DMS114 treated with DMSO at 0.1 percent for 48 hours (cell line): ENCODE measurements around the gene MUC12.
A peak's percentile ranks its signal among the peaks of the same experiment; 100 is the strongest.
"Not testable (repeated sequence)": the region's sequence is repeated elsewhere in the genome, so short reads cannot be mapped to it uniquely, and the experiment has no call there.

ENCODE experiments used
- DNase-seq: peaks from one replicate; lab custom pipeline; 2025; ENCODE audit not compliant: unreplicated experiment; lab: John Stamatoyannopoulos, UW

The MUC12 gene, protein sequence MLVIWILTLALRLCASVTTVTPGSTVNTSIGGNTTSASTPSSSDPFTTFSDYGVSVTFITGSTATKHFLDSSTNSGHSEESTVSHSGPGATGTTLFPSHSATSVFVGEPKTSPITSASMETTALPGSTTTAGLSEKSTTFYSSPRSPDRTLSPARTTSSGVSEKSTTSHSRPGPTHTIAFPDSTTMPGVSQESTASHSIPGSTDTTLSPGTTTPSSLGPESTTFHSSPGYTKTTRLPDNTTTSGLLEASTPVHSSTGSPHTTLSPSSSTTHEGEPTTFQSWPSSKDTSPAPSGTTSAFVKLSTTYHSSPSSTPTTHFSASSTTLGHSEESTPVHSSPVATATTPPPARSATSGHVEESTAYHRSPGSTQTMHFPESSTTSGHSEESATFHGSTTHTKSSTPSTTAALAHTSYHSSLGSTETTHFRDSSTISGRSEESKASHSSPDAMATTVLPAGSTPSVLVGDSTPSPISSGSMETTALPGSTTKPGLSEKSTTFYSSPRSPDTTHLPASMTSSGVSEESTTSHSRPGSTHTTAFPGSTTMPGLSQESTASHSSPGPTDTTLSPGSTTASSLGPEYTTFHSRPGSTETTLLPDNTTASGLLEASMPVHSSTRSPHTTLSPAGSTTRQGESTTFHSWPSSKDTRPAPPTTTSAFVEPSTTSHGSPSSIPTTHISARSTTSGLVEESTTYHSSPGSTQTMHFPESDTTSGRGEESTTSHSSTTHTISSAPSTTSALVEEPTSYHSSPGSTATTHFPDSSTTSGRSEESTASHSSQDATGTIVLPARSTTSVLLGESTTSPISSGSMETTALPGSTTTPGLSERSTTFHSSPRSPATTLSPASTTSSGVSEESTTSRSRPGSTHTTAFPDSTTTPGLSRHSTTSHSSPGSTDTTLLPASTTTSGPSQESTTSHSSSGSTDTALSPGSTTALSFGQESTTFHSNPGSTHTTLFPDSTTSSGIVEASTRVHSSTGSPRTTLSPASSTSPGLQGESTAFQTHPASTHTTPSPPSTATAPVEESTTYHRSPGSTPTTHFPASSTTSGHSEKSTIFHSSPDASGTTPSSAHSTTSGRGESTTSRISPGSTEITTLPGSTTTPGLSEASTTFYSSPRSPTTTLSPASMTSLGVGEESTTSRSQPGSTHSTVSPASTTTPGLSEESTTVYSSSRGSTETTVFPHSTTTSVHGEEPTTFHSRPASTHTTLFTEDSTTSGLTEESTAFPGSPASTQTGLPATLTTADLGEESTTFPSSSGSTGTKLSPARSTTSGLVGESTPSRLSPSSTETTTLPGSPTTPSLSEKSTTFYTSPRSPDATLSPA (N-terminal part only)

DNA sequence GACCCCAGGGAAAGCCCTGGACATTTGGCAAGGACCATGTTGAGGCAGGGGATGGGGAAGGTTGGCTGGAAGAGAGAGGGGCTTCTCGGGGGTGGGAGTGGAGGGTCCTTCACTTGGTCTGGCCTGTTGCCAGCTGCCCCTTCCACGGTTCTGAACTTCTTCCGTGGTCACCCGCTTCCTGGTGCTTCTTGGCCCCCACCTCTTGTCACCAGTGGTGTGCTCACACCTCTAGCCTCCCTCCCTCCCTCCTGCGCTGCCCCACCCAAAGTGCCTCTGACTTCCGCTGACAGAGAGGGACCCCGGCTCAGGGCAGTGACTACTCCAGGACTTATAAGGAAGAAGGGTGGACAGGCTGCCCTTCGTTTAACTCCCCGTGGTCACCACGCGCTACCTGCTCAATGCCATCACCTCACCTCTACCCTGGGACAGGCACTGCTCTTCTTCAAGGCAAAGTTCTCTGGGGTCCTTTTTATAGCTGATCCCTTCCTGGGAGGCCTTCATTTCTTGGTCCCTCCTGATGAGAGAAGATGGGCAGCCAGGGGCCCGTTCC, at the start of gene MUC12:
TSS of gene MUC12 (plus strand) at position 500 of the 550 bp plus-strand sequence. CDS start 58 bp downstream, outside the sequence.
- DNase-seq = no peak

DNA sequence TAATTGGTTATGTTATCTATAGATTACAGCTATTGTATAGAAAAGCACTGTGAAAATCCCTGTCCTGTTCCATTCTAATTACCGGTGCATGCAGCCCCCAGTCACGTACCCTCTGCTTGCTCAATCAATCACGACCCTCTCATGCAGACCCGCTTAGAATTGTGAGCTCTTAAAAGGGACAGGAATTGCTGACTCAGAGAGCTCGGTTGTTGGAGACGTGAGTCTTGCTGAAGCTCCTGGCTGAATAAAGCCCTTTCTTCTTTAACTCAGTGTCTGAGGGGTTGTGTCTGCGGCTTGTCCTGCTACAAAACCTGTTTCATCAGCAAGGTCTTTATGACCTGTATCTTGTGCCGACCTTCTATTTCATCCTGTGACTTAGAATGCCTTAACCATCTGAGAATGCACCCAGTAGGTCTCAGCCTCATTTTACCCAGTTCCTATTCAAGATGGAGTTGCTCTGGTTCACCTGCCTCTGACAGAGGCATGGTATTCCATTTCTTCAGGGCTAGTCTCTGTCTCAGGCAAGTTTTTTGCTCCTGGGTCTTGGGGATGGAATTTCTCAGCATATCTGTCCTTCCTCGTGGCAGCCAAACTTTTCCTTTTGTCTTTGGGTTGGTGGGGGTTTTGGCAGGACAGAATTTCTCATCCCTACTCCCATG, 49.5 kb upstream of the MUC12 start:
- DNase-seq = not testable (repeated sequence)

DNA sequence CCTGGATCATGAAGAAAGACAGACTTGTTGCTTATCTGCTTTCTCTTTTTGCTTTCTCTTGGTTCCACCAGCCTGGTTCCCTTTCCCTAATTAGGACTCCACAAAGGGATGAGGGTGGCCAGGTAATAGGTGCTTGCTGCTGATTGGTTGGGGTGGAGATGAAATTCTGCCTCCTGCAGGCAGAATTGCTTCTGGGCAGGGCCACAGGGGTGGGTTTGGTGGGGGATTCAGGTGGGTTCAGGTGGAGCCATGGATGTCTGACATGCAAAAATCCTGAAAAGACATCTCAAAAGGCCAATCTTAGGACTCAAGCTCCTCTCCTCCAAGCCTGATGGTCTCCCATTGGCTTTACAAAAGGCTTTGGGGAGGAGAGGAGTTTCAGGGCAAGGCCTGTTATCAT, 48.3 kb upstream of the MUC12 start:
- DNase-seq = no peak

DNA sequence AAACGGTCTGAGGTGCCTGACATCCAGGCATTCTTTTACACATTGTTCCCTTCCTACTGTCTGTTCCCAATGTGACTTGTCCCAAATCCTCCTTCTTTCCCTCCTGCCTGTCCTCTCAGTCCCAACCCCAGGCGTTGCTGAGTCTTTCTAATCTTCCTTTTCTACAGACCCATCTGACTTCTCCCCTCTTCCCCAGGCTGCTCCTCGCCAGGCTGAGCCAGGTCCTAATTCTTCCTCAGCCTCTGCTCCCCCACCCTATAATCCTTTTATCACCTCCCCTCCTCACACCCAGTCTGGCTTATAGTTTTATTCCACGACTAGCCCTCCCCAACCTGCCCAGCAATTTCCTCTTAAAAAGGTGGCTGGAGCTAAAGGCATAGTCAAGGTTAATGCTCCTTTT, 45.7 kb upstream of the MUC12 start:
- not testable (repeated sequence) for DNase-seq

DNA sequence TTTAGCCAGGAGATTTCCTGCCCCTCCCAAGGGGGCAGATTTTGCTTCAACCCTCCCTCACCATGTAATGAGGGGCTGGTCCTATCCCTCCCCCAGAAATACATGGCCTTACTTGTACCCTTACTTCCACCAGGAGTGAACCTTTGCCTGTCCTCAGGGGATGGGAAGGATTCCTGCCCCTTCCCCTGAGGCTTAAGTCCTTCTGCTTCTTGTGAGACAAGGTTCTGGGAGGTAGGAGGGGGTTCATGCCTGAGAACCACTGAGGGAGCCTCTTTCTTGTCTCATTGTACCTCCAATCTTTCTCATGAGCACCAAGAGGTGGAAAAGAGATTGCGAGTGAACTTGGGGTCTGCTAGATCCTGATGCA, 39.6 kb upstream of the MUC12 start:
- no peak for DNase-seq

DNA sequence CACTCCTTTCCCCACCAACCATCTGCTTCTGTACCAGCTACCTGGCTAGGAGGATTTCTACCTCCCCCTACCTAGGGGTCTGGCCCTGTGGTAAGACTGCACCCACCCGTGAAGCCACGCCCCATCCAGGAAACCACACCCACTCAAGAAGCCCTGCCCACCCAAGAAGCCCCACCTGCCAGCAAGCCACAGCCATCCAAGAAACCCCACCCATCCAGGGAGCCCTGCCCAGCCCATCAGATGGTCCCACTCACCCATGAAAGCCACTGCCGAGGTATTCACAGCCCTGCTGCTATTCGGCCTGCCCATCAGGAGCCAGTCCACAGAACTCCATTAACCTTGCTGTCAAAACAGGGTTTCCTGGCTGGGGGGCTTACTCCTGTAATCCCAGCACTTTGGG, 35.6 kb upstream of the MUC12 start:
- DNase-seq = no peak

DNA sequence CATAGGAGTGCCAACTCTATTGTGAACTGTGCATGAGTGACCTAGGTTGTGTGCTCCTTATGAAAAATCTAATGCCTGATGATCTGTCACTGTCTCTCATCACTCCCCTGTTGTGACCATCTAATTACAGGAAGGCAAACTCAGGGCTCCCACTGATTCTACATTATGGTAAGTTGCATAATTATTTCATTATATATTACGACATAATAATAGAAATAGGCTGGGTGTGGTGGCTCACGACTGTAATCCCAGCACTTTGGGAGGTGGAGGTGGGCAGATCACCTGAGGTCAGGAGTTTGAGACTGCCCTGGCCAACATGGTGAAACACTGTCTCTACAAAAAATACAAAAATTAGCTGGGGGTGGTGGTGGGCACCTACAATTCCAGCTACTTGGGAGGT, 34.0 kb upstream of the MUC12 start:
- not testable (repeated sequence) for DNase-seq

DNA sequence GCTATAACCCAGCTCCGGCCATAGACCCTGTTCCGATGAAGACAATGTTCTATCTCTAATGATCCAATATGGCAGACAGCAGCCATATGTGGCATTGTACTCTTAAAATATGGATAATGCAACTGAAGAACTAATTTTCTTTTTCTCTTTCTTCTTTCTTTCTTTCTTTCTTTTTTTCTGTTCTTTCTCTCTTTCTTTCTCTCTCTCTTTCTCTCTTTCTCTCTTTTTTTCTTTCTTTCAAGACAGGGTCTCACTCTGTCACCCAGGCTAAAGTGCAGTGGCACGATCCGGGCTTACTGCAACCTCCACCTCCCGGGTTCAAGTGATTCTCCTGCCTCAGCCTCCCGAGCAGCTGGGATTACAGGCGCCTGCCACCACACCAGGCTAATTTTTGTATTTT, 33.2 kb upstream of the MUC12 start:
- not testable (repeated sequence) for DNase-seq

DNA sequence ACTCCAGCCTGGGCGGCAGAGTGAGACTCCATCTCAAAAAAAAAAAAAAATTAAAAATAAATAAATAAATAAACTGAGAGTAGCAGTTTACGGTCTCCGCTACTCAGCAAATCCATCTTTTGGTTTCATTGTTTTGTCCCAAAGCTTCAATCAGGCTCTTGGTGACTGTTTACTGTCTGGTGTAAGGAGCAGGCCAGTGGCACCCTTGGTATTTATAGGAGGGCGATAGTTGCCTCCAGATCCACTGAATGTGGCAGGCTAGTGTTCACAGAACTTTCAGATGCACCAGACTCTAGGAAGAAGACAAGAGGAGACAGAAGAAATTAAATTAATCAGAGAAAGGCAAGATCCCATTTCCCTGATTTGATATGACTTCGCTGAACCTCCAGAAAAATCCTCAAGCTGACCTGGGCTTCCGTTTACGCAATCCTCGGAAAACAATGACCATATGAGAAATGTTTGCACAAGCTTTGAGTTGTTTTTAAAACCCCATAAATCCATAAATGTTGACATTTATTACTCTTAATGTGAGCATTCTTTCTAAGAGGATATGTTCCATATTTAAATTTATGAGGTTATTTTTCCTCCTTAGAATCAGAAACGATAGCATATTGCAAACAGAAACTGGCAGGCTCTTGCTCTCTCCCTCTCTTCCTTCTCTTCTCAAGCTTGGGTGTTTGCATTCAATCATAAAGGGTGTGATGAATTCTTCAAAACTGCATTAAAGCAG, 27.2 kb upstream of the MUC12 start:
- peak; percentile 67 for DNase-seq

DNA sequence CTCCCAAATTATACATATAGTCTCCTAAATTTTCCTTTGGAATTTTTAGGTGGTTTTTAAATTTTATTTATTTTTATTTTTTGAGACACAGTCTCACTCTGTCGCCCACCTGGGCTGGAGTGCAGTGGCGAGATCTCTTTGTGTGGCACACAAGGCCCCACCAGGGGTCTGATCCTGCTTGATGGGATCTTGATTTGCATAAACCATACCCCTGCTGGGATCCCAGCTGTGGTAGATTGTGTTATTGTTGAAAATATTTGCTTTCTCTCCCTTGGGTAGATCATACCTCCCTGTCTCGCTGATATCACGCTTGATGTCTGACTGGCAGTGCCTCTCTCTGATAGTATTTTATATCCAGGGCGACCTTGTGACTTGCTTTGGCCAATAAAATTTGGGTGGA, 25.7 kb upstream of the MUC12 start:
- no peak for DNase-seq

DNA sequence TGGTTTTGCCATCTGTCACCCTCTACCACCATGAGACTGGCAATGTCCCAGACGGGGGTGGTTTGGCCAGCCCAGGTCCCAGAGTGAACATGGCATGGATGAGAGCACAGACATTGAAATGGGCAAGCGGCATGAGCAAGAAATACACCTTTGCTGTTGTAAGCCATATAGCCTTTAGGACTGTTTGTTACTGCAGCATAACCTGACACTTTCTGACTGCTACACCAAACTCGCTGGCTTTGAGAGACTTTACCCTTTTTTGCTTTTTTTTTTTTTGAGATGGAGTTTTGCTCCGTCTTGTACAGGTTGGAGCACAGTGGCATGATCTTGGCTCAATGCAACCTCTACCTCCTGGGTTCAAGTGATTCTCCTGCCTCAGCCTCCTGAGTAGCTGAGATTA, 25.2 kb upstream of the MUC12 start:
- no peak for DNase-seq

DNA sequence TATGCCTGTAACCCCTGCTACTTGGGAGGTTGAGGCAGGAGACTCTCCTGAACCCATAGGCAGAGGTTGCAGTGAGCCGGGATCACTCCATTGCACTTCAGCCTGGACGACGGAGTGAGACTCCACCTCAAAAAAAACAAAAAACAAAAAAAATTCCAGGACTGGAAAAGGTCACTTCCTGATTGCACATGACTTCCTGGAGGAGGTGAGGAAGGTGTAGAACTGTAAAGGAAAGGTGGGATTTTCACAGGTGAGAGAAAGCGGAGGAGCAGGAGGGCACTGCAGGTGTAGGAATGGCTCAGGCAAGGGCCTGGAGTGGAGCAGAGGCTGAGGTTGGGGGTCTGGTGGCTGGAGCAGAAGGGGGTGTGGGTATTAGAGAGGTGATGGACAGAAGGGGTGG, 23.3 kb upstream of the MUC12 start:
- DNase-seq = no peak

DNA sequence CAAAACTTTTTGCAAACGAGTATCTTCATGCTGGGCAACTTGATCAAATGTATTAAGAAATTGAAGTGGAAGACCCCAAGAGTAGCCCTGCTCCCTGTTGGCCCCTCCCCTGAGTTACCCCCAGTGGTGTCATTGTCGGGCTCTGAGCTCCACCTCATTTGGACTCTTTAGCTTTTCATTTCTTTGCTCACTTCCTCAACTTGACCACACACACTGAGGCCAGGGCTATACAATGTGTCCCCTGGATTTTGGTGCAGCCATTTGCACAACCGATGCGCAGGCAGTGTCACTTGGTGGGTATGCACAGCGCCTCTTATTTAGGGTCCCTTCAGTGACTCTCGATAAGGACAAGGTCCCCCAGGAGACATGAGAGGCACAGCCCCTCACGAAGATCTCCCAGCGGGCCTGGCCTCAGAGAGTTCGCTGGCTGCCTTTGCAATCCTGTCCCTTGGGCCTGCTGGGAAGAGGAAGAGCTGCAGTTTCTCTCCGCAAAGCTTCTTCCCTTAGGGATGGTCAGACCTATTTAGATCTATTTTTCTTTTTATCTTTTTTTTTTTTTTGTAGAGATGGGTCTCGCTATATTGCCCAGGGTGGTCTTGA, 22.5 kb upstream of the MUC12 start:
- DNase-seq = no peak

DNA sequence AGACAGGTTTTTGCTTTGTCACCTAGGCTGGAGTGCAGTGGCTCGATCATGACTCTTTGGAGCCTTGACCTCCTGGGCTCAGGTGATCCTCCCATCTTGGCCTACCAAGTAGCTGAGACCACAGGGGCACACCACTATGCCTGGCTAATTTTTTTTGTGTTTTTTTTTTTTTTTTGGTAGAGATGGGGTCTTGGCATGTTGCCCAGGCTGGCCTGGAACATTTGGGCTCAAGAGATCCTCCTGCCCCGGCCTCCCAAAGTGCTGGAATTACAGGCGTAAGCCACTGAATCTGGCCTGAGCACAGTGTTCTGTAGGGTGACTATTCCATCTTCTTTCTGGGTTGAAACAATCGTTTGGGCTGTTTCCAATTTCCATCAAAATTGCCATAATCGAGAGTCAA, 21.6 kb upstream of the MUC12 start:
- no peak for DNase-seq

DNA sequence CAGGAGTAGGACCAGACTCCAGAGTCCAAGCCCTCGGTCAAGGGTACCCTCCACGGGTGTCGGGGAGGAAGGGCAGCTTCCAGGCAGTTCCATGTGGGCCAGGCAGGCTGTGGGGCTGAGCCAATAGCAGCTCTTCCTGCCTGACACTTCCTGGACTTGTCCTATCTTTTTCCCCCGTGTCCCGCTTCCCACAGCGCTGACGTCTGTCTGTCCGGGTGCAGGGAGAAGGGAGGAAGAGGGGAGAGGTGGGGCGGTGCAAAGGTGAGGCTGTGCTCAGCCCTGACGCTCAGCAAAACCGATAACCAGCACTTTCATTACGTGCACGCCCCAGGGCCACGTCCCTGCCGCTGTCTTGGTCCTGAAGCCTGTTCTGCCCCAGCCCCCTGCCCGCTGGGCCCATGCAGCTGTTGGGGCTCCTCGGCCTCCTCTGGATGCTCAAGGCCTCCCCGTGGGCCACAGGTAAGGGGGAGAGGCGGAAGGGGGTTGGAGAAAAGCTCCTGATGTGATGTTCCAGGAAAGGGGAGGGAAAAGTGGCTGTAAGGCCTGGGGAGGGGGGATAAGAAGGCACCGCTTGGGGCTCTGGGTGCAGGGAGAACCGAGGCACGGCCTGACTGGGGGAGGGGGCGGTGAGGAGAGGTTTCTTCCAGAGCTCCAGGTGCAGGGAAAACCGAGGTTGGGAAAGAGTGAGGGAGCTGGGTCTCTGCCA, 20.0 kb upstream of the MUC12 start, which contains the start of gene MUC3A:
TSS of gene MUC3A (plus strand) at position 308 of the 706 bp plus-strand sequence. CDS start at position 399, 91 bp downstream.
- no peak for DNase-seq

DNA sequence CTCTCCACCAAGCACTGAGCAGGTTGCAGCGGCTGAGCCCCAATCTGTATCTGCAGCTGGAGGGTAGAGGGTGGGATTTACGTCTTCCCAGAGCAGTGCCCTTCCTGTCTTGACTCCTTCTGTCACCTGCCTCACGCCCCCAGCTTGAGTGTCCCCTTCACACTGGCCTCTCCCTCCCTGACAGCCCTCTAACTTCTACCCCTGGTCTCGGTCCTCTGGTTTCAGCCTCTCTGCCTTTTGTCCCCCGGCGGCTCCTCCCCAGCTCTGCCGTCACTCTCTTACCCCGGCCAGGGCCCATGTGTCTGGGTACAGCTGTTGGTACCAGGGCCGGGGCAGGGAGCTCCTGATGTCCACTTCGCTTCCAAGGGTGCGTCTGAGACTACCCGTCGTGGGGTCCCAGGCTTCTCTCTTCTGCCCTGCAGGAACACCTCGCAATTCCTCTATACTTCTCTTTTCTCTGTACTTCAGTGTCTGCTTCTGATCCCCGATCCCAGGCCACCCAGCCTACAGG, 19.4 kb upstream of the MUC12 start:
- no peak for DNase-seq

DNA sequence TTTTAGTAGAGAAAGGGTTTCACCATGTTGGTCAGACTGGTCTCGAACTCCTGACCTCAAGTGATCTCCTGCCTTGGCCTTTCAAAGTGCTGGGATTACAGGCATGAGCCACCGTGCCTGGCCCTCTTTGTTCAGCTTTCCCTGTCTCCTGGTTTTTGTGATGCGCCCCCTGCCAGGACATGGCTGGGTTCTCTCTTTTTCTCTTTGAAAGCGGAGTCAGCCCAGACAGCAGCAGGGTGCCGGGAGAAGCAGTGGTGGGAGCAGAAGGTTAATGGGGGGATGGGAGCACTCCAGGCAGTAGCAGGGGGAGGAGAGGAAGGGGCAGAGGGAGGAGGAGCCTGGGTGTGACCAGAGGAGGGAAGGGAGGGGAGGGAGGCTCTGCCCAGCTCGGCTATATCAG, 18.2 kb upstream of the MUC12 start:
- no peak for DNase-seq

DNA sequence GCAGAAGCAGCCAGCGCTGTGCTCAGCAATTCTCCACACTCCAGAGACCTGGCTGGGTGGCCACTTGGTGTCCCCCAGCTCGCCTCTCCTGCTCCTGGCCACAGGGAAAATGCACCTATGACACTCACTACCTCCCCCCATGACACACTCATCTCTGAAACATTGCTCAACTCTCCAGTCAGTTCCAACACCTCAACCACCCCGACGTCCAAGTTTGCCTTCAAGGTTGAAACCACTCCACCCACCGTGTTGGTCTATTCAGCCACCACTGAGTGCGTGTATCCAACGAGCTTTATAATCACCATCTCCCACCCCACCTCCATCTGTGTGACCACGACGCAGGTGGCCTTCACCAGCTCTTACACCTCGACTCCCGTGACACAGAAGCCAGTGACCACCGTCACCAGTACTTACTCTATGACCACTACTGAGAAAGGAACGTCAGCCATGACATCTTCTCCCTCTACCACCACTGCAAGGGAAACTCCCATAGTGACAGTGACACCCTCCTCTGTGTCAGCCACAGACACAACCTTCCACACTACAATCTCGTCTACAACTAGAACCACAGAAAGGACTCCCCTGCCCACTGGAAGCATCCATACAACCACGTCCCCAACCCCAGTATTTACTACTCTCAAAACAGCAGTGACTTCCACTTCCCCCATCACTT, 17.3 kb upstream of the MUC12 start:
- no peak for DNase-seq
